DMS79 (cell line): ENCODE measurements around the gene MLLT3.

ENCODE experiments used
- DNase-seq: peaks from one replicate; lab custom pipeline; 2025; lab: John Stamatoyannopoulos, UW

MLLT3 gene

DNA sequence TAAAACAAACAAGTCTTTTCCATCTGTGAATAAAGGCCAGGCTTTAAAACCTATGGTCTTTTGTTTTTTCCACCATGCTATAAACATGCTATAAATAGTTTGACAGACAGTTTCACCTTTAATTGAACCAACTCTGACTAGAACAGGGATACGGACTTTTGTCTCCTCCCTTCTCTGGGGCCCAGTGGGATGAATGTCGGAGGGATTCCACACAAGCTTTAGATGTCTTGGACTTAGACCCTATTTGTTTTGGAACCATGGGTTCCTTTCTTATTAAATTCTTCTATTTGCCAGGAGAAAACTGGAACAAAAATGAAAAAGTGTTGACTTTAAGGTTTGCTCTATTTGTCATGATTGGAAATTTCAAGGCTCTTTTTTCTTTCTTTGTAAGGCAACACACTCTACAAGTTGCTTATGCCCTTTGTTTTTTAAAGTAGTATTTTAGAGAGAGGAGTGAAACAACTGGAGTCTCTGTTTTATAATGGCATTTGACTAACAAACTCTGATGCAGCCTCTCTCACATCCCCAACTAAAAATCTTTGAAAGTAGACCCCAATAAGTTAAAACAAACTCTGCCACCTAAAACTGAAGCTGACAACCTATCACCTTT, 145.3 kb downstream of the MLLT3 start:
- DNase-seq = no peak

DNA sequence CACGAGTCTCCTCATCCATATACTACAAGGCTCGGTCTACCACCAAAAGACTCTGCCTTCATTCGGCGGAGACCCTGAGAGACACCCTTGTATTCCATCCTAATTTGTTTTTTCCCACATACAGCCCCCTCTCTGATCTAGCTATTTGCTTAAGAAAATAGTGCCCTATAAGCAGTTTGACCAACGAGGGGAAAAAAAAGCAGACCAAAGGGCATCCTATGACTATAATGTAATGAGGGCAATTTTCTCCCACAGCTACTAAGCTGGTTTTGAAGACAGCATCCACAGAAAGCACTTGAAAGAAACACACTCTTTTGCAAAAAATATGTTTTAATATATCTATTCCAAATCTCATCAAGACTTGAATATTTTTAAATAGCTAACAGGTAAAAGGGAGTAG, 147.8 kb downstream of the MLLT3 start:
- no peak for DNase-seq

DNA sequence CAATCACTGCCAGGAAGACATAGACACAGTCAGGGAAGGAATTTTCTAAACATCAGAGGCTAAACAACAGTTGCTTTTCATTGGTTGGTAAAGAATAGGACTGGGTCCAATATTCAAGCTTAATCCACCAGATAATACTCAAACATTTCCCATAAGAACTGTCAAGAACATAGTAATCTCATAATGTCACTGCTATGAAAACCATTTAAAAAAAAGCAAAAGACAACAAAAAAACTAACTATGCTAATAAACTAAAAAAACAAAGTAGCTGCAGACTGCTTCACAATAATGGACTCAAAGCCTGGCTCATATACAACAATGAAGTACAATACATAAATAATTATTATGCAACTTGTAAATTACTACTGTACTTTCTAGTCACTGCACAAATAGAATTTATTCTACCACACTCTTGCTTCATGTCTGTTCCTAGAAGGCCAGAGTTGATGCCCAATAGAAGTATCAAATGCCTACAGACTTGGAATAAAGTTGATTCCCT, 148.7 kb downstream of the MLLT3 start:
- no peak for DNase-seq

DNA sequence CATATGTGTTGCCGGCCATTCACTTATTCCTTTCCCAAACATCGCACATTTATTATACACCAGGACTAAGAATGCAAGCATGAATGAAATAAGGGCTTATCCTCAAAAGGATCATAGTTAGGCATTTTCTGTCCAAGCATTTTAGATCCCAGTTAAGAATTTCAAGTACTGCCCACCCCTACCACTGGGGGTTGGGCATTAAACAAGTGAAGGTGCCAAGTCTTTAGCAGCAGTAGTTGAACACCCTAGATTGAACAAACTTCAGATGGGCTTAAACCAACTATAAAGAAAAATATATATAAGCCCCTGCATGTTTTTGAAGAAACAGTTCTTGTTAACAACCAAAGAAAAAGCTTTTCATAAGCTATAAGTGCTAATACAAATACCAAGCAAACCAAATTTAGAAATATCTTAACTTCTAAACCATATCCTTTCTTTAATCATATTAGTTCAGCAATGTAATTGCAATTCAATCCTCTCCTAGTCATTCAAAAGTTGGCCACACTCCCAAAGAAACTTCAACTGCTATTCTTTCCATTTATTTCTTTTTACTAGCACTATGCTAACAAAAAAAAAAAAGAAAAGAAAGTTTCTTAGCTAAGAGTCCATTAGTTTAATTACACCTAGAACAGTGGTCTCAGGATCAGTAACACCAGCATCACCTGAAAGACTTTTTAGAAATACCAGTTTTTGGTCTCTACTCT, 149.8 kb downstream of the MLLT3 start:
- no peak for DNase-seq

DNA sequence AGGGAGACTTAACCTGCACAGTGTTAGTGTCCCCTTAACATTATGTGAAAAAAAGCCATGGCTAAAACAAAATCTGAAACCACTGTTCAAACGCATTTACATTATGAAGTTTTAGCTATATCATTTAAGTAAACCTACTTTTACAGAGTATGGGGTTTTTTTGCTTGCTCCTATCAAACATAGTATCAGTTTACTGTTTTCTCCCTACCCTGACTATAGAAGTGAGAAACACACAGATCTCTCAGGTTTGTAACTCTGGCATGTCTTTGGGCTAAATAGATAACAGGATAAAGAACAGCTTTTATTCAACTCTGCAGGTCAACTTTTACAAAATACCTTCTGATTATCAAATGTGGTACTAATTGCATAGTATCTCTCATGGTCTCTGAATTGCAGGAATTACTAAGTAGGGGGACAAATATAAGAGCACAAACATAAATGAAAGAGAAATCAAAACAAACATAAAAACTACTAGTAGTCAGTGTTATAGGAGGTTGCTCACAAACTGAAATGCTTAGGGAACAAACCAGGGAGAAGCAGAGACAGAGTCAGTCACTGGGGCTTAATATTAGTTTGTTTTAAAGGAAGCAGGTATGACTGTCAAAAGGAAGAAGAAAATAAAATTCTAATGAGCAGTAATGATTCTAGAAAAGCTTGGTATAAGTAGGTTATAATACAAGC, 155.8 kb downstream of the MLLT3 start:
- DNase-seq = no peak

DNA sequence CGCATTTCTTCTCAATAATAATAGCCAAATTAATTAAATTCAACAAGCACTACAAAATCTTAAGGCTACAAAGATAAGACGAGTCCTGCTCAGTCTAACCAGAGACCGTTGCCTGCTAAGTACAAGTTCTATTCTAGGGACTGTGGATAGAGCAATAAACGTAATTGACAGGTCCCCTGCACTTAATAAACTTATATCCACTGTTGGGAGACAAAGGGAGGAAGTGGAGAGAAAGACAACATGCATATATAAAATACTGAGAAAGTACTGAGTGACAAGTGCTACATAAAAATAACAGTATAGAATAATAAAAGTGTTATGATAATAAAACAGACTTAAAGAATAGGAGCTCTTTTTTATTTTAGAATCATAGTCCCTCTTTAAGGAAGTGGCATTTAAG, 158.1 kb downstream of the MLLT3 start:
- no peak for DNase-seq

DNA sequence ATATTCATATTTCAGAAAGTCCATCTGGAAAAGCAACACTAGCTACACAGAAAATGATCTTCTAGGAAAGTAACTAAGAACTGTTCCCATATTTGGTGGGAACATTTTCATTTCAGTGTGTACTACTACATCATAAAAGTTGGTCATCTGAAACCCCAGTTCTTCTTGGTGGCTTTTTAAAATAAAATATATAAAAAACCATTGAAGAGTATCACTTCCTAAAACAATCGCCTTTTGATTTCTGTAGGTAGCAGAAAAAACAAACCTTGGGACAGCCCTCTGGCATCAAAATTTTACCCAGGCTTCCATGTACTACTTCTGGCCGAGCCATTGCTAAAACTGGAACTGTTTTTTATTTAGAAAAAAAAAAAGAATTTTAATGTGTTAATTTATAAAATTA, 158.5 kb downstream of the MLLT3 start:
- no peak for DNase-seq

DNA sequence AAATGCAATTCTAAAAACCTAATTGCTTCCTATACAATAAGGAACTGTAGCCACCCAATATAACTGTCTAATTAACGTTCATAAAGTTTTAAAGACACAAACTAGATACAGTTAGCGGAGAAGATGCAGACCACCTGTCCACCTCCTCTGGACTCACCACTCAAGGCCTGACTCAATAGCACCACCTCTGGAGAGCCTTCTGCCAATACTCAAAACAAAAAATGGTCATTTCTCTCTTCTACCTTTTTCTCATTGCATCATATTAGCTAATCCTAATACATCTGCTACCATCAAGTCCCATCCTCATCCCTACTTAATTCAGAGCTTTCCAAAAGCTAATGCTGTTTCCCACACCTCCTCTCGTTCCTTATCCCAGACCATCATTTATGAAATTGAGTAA, 159.9 kb downstream of the MLLT3 start:
- DNase-seq = no peak

DNA sequence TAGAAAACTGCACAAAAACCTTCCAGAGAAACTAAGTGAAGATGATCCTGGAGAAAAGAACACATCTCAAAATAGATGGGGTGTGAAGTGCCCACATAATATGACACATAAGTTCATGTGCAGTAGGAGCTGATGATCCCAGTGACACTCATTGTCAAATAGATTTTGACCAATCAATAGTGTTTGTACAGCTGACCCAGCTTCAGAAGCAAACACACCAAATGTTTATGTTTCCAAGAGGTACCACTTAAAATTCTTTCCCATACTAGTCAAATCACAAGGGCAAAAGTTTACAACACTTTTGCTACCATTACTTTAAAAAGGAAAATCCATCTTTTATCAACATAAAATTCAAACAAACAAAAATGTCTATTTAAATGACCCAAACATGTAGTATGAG, 175.0 kb downstream of the MLLT3 start:
- DNase-seq = no peak

DNA sequence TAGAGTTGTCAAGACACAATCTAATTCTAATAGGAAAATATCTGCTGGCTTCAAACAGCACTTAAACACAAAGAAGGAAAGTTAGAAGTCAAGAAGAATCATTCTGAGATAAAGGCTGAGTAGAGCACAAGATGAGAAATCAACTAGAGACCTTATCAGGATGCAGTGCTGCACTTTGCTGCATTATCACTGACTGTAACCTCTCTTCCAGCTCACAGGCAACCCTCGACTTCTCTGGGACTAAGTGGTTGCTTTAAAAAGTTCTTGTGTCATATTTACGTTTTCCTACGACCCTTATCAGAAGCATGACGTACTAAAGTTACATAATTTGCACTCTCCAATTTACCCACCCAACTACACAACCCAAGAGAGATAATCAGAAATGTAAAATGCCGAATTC, 176.1 kb downstream of the MLLT3 start:
- no peak for DNase-seq

DNA sequence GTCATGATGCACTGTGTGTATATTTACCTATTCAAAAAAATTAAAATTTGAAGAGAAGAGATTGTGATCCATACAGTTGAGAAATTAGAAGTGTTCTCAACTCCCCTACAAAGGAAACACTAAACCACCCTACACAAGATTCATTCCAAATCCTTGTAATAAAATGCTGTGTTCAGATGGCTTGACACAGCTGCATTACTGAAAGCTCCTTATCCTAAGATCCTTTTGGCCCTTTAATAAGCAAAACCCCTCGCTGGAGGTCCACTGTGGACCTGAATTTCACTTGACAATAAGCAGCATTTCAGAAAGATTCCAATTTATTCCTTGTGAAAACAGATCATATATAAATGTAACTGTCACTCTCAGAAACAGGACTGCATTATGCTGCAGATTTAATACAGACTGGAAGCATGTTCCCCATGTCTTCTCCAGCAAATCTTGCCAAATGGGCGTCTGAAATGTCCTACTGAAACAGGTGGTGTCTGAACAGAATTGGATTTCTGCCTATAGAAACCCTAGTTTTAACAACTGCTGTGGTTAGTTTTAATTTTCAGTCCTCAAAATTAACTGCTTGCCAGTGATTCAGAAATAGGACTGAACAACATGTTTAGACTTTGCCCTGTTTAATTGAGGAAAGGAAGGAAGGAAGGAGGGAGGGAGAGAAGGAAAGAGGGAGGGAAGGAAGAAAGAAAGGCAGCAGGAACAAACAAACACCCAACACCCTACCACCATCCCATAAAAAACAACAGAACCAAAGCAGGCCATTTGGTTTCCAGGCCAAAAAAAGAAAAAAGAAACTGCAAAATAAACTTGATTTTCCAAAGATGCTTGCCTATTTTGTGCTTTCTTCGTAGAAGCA, 179.6 kb downstream of the MLLT3 start:
- DNase-seq = no peak

DNA sequence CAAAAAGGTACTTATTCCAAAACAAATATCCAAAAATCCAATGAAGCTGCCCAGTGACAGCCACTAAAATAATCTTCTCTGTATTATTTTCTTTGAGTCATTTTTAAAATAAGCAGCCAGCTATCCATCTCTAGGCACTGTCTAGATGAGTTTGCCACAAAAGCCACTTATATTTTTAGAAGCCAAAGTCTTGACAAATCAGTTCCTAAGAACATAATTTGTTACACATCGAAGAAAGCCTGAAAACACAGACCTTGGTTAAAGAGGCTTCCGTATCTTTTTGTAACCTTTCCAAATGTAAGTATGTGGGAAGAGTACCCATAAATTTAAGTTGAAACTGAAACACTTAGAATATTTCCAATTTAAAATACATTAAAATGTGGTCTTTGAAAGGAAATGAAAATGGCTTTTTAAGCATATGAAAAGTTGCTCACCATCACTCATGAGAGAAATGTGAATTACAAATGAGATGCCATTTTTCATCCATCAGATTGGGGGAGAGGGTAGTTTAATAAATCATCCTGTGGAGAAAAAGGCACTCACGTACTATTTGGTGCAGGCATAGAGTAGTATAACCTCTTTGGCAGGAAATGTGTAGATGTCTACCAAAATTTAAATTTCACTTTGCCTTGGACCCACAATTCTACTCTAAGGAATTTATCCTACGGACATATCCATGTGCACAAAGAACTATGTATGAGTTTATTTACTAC, 180.4 kb downstream of the MLLT3 start:
- no peak for DNase-seq

DNA sequence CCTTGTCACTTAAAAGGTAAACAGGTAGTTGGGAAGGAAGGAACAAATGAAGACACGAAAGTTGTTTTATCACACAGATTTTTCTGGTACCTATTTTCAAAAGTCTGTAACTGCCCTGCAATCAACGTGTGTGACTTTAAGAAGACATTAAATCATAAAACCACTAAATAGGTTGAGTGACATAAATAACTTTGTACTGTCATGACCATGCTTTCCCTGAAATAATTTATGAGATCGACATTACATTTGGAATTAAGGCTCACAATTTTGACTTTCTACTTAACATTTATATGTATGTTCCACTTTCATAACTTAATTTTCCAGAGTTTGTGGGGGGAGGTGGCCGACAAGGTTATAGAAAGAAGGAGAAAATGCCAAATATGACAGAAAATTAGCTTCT, 181.1 kb downstream of the MLLT3 start:
- no peak for DNase-seq

DNA sequence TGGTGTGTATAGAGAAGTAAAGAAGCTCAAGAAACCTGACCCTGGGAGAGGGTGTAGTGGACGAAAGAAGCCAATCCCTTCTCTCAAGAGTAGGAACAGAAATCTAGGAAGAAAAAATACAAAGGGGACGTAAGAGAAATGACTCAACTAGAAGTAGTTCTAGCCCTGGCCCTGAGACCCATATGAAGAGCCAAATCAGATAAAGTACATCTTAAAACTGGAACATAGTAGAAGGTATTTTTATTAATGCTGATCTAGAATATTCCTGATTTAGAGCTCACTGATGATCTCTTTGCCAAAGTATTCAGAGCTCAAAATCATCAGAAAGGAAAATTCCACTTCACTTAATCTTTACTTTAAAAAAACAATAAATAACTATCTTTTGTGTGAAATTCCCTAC, 184.8 kb downstream of the MLLT3 start:
- DNase-seq = no peak

DNA sequence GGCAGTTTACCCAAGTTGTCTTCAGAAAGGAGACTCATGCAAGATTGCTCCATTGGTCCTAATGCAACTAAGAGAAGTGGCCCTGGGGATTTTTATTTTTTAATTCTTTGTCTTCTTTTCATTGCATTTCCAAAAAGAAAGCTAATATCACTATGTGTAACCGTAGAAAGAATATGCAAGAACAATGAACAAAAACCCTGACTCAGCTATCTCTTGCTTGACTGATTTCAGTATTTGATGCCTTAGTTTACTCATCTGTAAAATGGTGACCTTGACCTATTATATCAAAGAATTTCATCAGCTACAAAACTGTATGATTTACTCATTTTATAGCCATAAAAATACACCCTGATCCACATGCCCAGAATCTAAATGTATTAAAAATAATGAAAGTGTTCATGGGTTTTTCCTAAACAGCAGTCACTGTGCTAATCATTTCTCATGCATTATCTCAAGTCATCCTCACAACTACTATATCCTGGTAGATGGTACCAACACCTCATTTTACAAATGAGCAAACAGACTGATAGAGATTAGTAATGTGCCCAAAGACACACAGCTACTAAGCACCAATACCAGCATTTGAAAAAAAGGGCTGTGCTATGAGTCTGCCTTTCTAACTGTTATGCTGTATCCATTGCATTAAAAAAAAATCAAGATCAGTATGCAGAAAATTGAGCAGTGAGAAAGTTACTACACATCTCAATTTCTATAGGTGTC, 185.7 kb downstream of the MLLT3 start:
- no peak for DNase-seq

DNA sequence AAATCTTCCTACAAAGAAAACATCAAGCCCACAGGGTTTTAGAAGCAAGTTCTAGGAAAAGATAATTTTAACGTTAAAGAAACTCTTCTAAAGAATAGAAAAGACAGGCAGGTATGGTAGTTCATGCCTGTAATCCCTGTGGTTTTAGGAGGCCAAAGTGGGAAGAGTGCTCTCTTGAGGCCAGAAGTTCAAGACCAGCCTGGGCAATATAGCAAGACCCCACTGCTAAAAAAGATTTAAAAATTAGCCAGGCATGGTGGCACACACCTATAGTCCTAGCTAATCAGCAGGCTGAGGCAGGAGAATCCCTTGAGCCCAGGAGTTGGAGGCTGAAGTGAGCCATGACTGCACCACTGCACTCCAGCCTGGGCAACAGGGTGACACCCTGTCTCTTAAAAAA, 193.3 kb downstream of the MLLT3 start:
- no peak for DNase-seq

DNA sequence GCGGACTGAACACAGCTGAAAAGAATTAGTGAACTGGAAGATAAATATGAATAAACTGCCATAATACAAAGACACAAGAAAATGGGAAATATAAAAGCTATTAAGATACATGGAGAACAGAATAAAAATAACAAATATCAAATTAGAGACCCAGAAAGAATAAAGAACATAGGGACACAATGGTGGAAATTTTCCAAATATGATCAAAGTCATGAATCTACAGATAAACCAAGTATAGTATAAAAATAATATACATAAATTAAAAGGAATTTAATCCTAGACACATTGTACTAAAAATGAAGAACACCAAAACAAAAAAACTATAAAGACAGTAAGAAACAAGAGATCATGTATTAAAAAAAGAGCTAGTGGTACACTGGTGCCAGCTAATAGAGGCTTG, 194.9 kb downstream of the MLLT3 start:
- no peak for DNase-seq

DNA sequence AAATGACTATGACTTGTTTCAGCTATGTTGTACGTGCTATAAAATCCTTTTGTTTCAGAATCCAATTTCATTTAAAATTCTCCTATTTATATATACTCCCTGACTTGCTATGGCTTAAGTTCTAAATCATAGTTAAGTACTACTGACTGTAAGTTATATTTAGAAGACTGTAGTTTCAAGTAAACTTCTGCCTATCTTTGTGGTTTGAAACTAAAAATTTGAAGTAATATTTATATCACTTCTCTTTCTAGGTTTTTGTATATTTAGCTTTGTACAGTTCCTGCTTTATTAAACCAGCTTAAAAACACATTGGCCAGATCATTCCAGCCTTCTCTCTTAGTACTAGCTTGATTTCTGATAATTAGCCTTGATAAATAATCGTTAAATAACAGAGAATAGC, 196.3 kb downstream of the MLLT3 start:
- DNase-seq = no peak

DNA sequence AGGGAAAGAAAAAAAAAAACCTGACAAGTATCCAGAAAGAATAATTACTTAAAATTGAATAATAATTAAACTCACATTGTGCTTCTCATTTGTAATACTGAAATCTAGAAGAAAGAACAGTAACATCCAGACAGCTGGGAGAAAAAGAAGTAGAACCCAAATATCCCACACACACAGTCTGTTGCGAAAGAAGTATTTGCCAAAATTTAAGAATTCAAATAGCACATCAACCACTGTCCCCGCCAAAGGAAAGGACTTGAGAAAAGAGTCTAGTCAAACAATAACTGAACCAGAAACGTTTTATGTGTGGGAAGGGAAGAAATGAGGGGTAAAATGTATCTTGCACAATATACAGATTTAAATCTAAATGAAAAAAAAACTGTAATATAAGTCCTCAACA, 202.8 kb downstream of the MLLT3 start:
- no peak for DNase-seq

DNA sequence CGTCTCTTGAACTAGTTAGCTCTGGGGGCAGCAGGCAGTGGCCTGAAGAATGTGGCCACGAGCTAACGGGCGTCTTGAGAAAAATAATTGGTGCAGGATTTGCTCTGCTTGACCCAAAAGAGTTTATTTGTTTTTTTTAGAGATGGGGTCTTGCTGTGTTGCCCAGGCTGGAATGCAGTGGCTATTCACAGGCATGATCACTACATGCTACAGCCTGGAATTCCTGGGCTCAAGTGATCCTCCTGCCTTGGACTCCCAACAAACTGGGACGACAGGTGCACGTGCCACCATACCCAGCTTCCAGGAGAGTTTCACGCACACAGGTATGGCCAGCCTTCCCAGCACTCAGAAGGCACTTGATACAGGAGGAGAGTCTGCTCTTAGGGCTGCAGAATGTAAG, 203.8 kb downstream of the MLLT3 start:
- DNase-seq = no peak
